Measurements from ENCODE around the gene OR2F2. TPM values are rescaled to one million over a fixed set of nuclear protein-coding genes. Genes with fewer than 3 reads are reported as not detected.

Gene OR2F2
- total RNA-seq, 1 donor from 2014 or later = not detected

GRCh38 chr7:143967398-143967797 lies 32.4 kb downstream of the OR2F2 start:
- no peaks in the 10 kb centered on the region for H3K27me3 ChIP-seq
- intact Hi-C loops (cut with DNase I) = no loop called here

GRCh38 chr7:143973870-143974416 lies 38.9 kb downstream of the OR2F2 start:
- Histone ChIP-seq H3K9me3 (no peaks in the 10 kb centered on the region), H3K4me3 (no peak overlapping the region), H3K27ac (no peak overlapping the region), H3K36me3 (no peaks in the 10 kb centered on the region), H3K4me1 (no peaks in the 10 kb centered on the region), H3K27me3 (no peaks in the 10 kb centered on the region)
- DNase-seq (ENCODE audit: low spot score in 2 of 2) = no peak
- TF ChIP-seq CTCF (IDR thresholded peaks at IDR 0.05) = no peak
- intact Hi-C loops (cut with DNase I) = no loop called here

More at GRCh38 chr7:143967398-143967797, 32.4 kb downstream of the OR2F2 start:
- H3K36me3 ChIP-seq = no peaks in the 10 kb centered on the region
- TF ChIP-seq CTCF (IDR thresholded peaks at IDR 0.05) = no peak
- H3K9me3 ChIP-seq = no peaks in the 10 kb centered on the region
- no peaks in the 10 kb centered on the region for H3K4me1 ChIP-seq
- no peak for DNase-seq (ENCODE audit: low spot score in 2 of 2)
- no peak overlapping the region for H3K4me3 ChIP-seq
- H3K27ac ChIP-seq = no peak overlapping the region

DNA sequence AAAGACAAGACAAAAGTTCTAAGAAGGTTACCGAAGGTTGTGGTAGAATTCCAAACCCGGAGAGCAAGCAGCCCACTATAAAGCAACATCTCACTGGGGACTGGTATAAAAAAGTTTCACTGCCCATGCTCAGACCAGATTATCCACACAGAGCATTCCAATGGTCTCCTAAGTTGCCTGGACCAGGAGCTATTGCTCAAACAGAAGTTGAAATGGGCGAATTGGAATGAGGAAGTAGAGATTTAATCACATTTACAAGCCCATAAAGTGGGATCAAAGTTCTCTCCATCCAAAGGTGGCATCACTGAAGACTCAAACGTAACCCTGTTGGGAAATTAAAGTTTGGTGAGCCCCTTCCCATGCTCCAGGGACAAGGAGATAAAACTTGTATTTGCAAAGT lies 39.4 kb downstream of the OR2F2 start:
- H3K4me1 ChIP-seq = no peaks in the 10 kb centered on the region
- no peaks in the 10 kb centered on the region for H3K36me3 ChIP-seq
- H3K9me3 ChIP-seq = no peaks in the 10 kb centered on the region
- no peak overlapping the region for H3K4me3 ChIP-seq
- intact Hi-C loops (cut with DNase I) = no loop called here
- no peaks in the 10 kb centered on the region for H3K27me3 ChIP-seq
- H3K27ac ChIP-seq = no peak overlapping the region
- no peak for TF ChIP-seq CTCF (IDR thresholded peaks at IDR 0.05)
- no peak for DNase-seq (ENCODE audit: low spot score in 2 of 2)

- Histone ChIP-seq H3K9me3 (no peaks in the 10 kb centered on the region), H3K27ac (no peak overlapping the region), H3K4me3 (no peak overlapping the region), H3K4me1 (no peaks in the 10 kb centered on the region), H3K27me3 (no peaks in the 10 kb centered on the region), H3K36me3 (no peaks in the 10 kb centered on the region)
- no peak for TF ChIP-seq CTCF (IDR thresholded peaks at IDR 0.05)
- intact Hi-C loops (cut with DNase I) = no loop called here
- no peak for DNase-seq (ENCODE audit: low spot score in 2 of 2)
Measured at GRCh38 chr7:143975617-143976016, 40.6 kb downstream of the OR2F2 start.

- no peak for TF ChIP-seq CTCF (IDR thresholded peaks at IDR 0.05)
- no peak overlapping the region for H3K27ac ChIP-seq
- no peaks in the 10 kb centered on the region for H3K9me3 ChIP-seq
- H3K4me1 ChIP-seq = no peaks in the 10 kb centered on the region
- H3K4me3 ChIP-seq = no peak overlapping the region
- H3K27me3 ChIP-seq = no peaks in the 10 kb centered on the region
- no peak for DNase-seq (ENCODE audit: low spot score in 2 of 2)
- intact Hi-C loops (cut with DNase I) = no loop called here
- no peaks in the 10 kb centered on the region for H3K36me3 ChIP-seq
Measured at GRCh38 chr7:143978585-143978984, 43.6 kb downstream of the OR2F2 start.

GRCh38 chr7:143979359-143979758 lies 44.3 kb downstream of the OR2F2 start:
- intact Hi-C loops (cut with DNase I) = no loop called here
- no peaks in the 10 kb centered on the region for H3K9me3 ChIP-seq
- no peaks in the 10 kb centered on the region for H3K27me3 ChIP-seq
- TF ChIP-seq CTCF (IDR thresholded peaks at IDR 0.05) = no peak
- no peak overlapping the region for H3K4me3 ChIP-seq
- DNase-seq (ENCODE audit: low spot score in 2 of 2) = no peak
- H3K4me1 ChIP-seq = no peaks in the 10 kb centered on the region
- no peaks in the 10 kb centered on the region for H3K36me3 ChIP-seq
- no peak overlapping the region for H3K27ac ChIP-seq
